CD4-positive, alpha-beta T cell treated with Interleukin-6 for 4 hours (primary cell): Measurements from ENCODE around the gene USP14.

Experiments used
- DNase-seq: peaks from one replicate; pipeline ENCODE4 v3.0.0-alpha.2; 2020; ENCODE audit warnings: mixed read lengths

Gene USP14

GRCh38 chr18:160831-161570, 2.6 kb downstream of the USP14 start:
- DNase-seq: no peak

DNA sequence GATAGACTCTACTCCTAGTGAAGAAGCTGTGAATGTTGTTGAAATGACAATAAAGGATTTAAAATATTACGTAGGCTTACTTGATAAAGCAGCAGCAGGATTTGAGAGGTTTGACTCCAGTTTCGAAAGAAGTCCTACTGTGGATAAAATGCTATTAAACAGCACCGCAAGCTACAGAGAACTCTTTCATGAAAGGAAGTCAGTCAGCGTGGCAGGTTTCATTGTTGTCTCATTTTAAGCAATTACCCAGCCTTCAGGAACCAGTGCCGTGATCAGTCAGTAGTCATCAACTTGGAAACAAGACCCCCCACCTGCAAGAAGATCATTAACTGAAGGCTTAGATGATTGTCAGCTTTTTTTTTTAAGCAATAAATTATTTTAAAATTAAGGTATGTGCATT, 14.0 kb downstream of the USP14 start:
- DNase-seq: no peak

DNA sequence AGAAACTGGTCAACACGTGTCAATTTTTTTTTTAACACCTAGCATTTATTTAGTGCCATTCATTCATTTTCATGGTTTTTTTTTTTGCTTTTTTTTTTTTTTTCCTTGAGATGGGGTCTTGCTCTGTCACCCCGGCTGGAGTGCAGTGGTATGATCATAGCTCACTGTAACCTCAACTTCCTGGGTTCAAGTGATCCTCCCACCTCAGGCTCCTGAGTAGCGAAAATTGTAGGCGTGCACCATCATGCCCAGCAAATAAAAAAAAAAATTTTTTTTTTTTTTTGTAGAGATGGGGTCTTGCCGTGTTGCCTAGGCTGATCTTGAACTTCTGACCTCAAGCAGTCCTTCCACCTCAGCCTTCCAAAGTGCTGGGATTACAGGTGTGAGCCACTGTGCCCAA, 21.1 kb downstream of the USP14 start:
- no peak for DNase-seq

DNA sequence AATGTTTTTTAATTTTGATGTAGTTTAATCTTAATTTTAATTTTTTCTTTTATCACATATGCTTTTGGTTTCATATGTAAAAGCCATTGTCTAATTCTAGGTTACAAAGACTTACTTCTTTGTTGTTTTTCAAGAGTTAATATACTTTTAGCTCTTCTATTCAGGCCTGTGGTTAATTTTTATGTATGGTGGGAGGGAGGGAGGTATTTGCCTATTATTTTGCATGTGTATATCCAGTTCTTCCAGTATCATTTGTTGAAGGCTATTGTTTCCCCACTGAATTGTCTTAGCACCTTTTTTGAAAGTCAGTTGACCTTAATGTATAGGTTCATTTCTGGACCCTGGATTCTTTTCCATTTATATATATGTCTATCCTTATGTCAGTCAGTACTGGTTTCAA, 23.4 kb downstream of the USP14 start:
- no peak for DNase-seq

- no peak for DNase-seq
These were observed 25.4 kb downstream of the USP14 start for GRCh38 chr18:183769-184168.

- DNase-seq: no peak
These were observed 30.9 kb downstream of the USP14 start for GRCh38 chr18:189254-189653.

DNA sequence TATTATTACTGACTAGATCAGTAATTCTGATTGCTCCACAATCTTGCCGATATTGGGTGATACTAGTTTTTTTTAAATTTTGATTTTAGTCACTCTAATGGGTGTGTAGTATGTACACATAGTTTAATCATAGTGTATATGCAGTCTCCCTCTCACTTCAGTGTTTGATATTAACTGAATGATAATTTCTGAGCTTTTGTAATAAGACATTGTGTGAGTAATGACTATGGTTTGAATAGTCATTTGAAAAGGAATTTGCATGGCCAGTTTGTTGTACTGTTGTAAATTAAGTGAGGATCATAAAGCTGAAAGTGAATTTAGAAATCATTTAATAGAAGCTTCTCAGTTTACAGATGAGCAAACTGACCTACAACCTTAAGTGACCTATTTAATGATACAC, 33.4 kb downstream of the USP14 start:
- no peak for DNase-seq

GRCh38 chr18:192801-193200, 34.4 kb downstream of the USP14 start:
- DNase-seq: no peak

DNA sequence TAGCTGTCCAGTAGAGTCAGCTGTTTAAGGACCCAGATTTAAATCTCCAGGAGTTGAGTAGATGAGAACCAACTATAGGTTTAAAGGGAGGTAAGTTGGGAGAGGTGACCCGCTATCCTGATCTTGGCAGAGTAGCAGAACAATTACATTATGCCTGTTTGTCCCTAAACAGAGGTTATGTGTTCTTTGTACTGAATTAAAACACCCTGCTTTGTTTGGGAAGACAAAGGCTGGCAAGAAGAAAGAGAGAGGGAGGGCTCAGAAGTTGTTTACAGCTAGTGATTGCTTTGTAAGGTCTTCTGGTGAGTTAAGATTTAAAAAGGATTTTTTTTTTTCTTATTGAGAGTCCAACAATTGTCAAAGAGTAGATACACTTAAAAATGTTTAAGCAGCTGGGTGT, 37.3 kb downstream of the USP14 start:
- DNase-seq: no peak

GRCh38 chr18:199214-199613, 40.9 kb downstream of the USP14 start:
- no peak for DNase-seq

GRCh38 chr18:199768-200167, 41.4 kb downstream of the USP14 start:
- DNase-seq: no peak

DNA sequence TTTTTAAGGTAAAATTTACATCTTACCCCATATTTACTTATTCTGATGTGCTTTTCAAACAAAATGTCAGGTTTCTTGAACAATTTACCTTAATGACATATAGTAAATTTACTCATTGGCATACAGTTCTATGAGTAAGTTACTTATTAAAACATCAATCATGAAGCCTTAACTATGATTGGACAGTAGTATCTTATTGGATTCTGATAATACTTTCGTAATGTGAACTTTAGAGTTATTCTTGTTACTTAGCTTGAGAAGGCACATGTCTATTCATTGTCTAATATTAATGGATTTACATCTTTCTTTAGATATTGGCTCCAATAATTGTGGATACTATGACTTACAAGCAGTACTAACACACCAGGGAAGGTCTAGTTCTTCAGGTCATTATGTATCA, 51.7 kb downstream of the USP14 start:
- no peak for DNase-seq

GRCh38 chr18:210733-211132, 52.4 kb downstream of the USP14 start:
- no peak for DNase-seq

- no peak for DNase-seq
These were observed 53.2 kb downstream of the USP14 start for GRCh38 chr18:211582-211981.

GRCh38 chr18:212780-213179, 54.4 kb downstream of the USP14 start:
- no peak for DNase-seq

GRCh38 chr18:213505-213904, 55.1 kb downstream of the USP14 start:
- DNase-seq: no peak

DNA sequence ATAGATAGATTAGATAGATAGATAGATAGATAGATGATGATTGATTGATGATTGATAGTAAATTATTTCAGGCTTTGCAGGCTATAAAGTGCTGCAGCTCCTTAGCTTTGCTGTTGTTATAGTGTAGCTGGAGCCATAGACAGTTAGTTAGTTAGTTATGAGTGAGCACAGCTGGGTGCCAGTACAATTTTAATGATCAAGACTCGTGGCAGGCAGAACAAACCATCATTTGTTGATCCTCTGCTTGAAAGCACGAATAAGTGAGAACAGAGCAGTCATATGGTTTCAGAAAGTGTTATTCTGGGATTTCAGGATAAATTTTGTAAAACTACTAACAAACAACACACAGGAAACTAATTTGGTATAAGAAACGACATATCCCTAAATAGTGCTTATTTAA, 55.6 kb downstream of the USP14 start:
- no peak for DNase-seq

- DNase-seq: no peak
These were observed 57.2 kb downstream of the USP14 start for GRCh38 chr18:215448-216010.

GRCh38 chr18:217532-218336, 59.4 kb downstream of the USP14 start:
- DNase-seq: no peak

DNA sequence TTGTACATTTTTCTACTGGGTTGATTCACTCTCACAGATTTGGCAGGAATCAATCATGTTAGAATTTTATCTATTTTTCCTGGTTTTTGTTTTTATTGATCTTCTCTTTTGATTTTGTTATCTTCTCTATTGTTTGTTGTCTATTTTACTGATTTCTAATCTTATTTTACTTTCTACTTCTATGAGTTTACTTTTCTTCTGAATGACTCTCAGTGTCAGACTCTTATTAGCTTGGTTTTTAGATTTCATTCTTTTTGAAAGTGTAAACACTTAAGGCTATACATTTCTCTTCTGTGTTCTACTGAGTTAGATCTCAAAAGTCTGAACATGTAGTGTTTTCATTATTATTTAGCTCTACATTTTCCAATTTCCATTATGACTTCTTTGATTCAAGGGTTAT, 62.4 kb downstream of the USP14 start:
- DNase-seq: no peak

DNA sequence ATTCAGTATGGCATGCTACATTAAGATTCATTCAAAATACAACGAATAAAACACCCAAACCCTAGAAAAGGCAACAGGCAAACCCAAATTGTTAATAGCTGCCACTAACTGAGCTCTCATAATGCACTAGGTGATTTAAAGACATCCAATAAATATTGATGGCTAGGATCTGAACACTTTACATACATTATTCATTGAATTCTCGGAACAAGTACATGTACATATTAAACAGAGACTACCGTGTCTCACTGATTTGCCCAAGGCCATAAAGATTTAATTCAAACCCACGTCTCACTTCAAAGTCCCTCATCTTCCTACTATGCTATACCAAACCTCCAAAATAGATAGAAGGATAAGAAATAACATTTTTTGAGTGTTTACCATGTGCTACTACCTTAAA, 67.4 kb downstream of the USP14 start:
- no peak for DNase-seq

DNA sequence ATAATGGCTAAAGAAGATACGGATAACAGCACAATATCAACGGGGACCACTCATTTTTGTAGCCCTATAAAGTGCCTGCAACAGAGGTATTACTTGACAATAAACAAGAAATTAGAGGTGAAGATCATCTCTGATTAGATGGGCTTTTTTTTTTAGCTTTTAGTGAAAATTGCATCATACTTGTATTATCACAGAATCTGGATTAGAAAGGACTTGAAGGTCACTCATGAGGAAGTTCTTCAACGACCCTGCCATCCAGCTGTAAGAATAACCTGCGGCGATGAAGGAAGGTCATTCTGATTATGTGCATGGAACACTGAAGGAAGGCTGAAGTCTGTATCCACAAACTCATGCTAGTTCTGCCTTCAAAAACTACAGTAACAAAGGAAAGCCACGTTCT, 69.0 kb downstream of the USP14 start:
- no peak for DNase-seq

GRCh38 chr18:227902-228301, 69.5 kb downstream of the USP14 start:
- DNase-seq: no peak

GRCh38 chr18:228586-228985, 70.2 kb downstream of the USP14 start:
- DNase-seq: no peak
